ENCODE results near the gene WWC1. TPM values are rescaled to one million over a fixed set of nuclear protein-coding genes. Genes with fewer than 3 reads are reported as not detected.

Gene WWC1
- total RNA-seq, 1 experiment from 2014 or later: 52.6 TPM

DNA sequence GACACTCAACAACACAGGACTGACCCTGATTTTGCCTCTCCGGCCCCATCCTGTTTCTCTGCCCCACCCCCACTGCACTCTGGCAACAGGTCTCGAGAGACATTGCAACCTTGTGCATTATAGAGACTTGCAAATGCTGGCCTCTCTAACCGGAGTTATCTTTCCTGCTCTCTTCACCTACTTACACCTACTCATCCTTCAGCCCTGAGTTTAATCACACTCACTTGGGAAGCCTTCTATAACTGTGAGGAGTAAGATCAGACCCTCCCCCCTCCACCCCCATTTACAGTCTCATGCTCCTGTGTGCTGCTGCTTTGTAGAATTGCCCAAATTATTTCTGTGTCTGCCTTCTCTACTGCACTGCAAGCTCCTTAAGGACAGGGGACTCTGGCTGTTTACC lies 42.8 kb downstream of the WWC1 start:
- TF ChIP-seq EZH2phosphoT487 (IDR thresholded peaks at IDR 0.05; ENCODE audit: borderline replicate concordance) (no peak), TCF7L2 (IDR thresholded peaks at IDR 0.05; ENCODE audit: borderline replicate concordance, extremely low read depth, insufficient read depth, insufficient read length) (no peak), CEBPB (IDR thresholded peaks at IDR 0.05; ENCODE audit: low read depth) (no peak), SIN3A (IDR thresholded peaks at IDR 0.05; ENCODE audit: low read depth) (no peak), CBX3 (IDR thresholded peaks at IDR 0.05; ENCODE audit: low read depth) (no peak), POLR2A (IDR thresholded peaks at IDR 0.05; ENCODE audit: borderline replicate concordance, extremely low read depth, insufficient read depth, insufficient read length) (no peak), ZFX (IDR thresholded peaks at IDR 0.05) (no peak), SRF (IDR thresholded peaks at IDR 0.05; ENCODE audit: low read depth) (no peak), POLR2AphosphoS5 (IDR thresholded peaks at IDR 0.05; ENCODE audit: low read depth, low read length) (no peak), EZH2 (IDR thresholded peaks at IDR 0.05) (no peak), SP1 (IDR thresholded peaks at IDR 0.05; ENCODE audit: low read depth) (no peak), ZBTB33 (IDR thresholded peaks at IDR 0.05; ENCODE audit: extremely low read depth, insufficient replicate concordance, low read length) (no peak), RAD21 (IDR thresholded peaks at IDR 0.05; ENCODE audit: low read depth) (no peak), ELF1 (IDR thresholded peaks at IDR 0.05; ENCODE audit: borderline replicate concordance, low read depth) (no peak), REST (IDR thresholded peaks at IDR 0.05; ENCODE audit: low read depth) (no peak), ATF3 (IDR thresholded peaks at IDR 0.05) (no peak)
- TF ChIP-seq, protein P1, sequence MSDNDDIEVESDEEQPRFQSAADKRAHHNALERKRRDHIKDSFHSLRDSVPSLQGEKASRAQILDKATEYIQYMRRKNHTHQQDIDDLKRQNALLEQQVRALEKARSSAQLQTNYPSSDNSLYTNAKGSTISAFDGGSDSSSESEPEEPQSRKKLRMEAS (IDR thresholded peaks at IDR 0.05): no peak
- TF ChIP-seq, protein P2, sequence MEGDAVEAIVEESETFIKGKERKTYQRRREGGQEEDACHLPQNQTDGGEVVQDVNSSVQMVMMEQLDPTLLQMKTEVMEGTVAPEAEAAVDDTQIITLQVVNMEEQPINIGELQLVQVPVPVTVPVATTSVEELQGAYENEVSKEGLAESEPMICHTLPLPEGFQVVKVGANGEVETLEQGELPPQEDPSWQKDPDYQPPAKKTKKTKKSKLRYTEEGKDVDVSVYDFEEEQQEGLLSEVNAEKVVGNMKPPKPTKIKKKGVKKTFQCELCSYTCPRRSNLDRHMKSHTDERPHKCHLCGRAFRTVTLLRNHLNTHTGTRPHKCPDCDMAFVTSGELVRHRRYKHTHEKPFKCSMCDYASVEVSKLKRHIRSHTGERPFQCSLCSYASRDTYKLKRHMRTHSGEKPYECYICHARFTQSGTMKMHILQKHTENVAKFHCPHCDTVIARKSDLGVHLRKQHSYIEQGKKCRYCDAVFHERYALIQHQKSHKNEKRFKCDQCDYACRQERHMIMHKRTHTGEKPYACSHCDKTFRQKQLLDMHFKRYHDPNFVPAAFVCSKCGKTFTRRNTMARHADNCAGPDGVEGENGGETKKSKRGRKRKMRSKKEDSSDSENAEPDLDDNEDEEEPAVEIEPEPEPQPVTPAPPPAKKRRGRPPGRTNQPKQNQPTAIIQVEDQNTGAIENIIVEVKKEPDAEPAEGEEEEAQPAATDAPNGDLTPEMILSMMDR (IDR thresholded peaks at IDR 0.05 in 2 of 3, conservative IDR thresholded peaks at IDR 0.05 in 1 of 3; ENCODE audit: borderline replicate concordance in 1 of 3, insufficient read depth in 1 of 3, low read depth in 2 of 3, low read length in 2 of 3): no peak
- Histone ChIP-seq H2AFZ (ENCODE audit: low read depth, low read length, poor library complexity, severe bottlenecking) (no peak overlapping the region), H3K36me3 (ENCODE audit: control insufficient read depth in 1 of 2, insufficient read depth in 2 of 2, low read length in 2 of 2) (no peaks in the 10 kb centered on the region), H3K9ac (ENCODE audit: low read length) (no peak overlapping the region), H3K27me3 (ENCODE audit: insufficient read depth, low read length) (no peaks in the 10 kb centered on the region), H3K9me3 (ENCODE audit: control insufficient read depth in 1 of 2, insufficient read depth in 1 of 2, low read depth in 1 of 2, low read length in 2 of 2) (no peaks in the 10 kb centered on the region), H3K9me2 (ENCODE audit: insufficient read depth) (no peaks in the 10 kb centered on the region), H3K4me3 (replicated peaks in 1 of 2; ENCODE audit: low read depth in 1 of 2, low read length in 2 of 2) (no peak overlapping the region), H3K79me2 (ENCODE audit: insufficient read depth, low read length) (peaks cover 87% of the 10 kb centered on the region), H3K4me2 (ENCODE audit: low read length) (no peak overlapping the region), H3K27ac (ENCODE audit: low read depth, low read length) (no peak overlapping the region), H3K4me1 (ENCODE audit: control insufficient read depth in 1 of 2, insufficient read depth in 2 of 2, low read length in 2 of 2) (peaks cover 7 to 32% of the 10 kb centered on the region in 2 experiments), H4K20me1 (ENCODE audit: insufficient read depth) (peaks cover 11% of the 10 kb centered on the region; the same call in 1 of the 2 replicates)
- ChIA-PET RAD21 (ENCODE audit: low non-redundant PET in 1 of 2, low total read pairs in 2 of 2, uncharacterized antibody in 2 of 2, unreplicated experiment in 2 of 2) (no interaction called here), CTCF (no interaction called here), POLR2A (no interaction called here)
- intact Hi-C loops (cut with micrococcal nuclease): no loop called here
- BruUV-seq (replicated peaks): no TSS peak
- ATAC-seq: no peak
- no peak for DNase-seq (ENCODE audit: low read depth, low spot score)
